GM15510 (cell line): ENCODE measurements around the gene NBPF11.
"Not testable (repeated sequence)": the region's sequence is repeated elsewhere in the genome, so short reads cannot be mapped to it uniquely, and the experiment has no call there.

ENCODE experiments used
- POLR2A ChIP-seq: IDR thresholded peaks from 3 replicates; pipeline ENCODE4 v1.6.1; 2011; ENCODE audit warnings: borderline replicate concordance; ENCODE audit not compliant: insufficient read length; ENCODE audit errors: extremely low read depth

Gene NBPF11, protein sequence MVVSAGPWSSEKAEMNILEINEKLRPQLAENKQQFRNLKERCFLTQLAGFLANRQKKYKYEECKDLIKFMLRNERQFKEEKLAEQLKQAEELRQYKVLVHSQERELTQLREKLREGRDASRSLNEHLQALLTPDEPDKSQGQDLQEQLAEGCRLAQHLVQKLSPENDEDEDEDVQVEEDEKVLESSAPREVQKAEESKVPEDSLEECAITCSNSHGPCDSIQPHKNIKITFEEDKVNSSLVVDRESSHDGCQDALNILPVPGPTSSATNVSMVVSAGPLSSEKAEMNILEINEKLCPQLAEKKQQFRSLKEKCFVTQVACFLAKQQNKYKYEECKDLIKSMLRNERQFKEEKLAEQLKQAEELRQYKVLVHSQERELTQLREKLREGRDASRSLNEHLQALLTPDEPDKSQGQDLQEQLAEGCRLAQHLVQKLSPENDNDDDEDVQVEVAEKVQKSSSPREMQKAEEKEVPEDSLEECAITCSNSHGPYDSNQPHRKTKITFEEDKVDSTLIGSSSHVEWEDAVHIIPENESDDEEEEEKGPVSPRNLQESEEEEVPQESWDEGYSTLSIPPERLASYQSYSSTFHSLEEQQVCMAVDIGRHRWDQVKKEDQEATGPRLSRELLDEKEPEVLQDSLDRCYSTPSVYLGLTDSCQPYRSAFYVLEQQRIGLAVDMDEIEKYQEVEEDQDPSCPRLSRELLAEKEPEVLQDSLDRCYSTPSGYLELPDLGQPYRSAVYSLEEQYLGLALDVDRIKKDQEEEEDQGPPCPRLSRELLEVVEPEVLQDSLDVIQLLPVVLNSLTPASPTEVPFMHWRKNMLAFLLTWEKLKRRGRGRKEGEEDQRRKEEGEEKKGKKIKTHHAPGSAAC

DNA sequence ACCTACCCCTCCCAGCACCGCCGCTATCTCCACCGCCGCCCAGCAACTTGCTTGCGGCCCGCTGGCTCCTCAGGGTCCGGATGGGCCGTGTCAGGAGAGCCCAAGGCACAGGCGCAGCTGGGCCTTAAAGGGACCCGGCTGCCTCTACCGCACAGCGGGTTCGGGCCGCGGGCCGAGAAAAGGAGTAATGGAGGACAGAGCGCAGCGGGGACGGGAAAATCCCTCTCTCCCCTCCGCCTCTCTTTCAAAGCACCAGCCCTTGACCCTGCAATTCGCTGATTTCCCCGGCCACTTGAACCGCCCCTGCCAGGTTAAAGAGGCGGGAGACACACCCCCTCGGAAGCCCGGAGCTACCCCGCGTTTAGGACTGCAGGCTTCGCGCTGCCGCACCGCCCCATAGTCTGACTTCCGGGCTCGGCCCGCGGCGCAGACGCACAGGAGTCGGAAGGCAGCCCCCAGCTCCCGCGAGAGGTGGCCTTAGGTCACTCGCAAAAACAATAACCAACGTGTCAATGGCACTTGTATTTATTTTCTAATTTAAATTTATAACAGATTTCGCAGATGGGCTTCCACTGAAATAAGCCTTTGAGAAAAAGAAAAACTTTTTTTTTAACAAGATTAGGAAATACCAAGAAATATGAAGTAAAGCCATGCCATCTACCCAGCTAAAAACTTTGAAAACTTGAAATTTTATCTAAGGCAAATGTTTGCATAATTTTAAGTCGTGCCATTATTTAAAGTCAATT is at the start of gene NBPF11:
Gene NBPF11, minus strand, starts transcription at position 371 of the 746 bp plus-strand sequence. CDS start 25,278 bp downstream, outside the sequence.
- not testable (repeated sequence) for TF ChIP-seq POLR2A

DNA sequence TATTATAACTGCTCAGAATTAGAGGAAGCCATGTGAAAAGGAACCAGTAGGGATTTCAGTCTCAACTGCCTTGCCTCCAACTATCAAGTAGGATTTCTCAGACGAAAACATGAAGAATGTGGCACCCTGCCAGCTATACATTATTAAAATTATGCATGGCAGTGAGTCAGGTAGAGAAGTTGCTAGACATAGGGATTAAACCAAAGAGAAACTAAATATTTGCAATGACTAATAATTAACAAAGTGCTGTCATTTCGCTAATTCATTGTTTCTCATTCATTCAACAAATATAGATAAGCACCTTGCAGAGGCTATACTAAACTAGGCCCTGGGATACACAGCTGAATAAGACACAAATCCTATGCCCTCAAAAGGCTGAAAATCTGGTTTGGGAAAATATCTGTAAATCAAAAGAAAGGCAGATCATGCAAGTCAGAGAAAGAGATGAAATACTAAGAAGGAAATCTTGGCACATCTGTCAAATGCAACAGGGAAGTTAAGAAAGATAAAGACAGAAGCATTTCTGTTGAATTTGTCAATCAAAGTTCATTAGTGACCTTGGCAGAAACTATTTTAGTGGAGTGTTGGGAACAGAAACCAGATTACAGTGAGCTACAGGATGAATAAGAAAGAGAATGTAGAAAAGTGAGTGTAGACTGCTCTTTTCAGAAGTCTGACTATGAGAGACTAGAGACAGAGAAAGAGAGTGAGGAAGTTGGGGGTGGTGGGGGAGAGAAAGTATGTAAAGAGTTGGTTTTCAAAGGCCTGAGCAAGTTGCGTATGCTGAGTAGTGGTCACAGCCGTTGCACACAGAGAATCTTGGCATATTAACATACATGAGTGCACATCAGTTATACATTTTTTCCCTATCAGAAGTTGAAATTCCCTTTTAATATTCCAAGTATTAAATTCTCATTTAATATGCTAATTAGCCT is 14.7 kb upstream of the NBPF11 start:
- no peak for TF ChIP-seq POLR2A

DNA sequence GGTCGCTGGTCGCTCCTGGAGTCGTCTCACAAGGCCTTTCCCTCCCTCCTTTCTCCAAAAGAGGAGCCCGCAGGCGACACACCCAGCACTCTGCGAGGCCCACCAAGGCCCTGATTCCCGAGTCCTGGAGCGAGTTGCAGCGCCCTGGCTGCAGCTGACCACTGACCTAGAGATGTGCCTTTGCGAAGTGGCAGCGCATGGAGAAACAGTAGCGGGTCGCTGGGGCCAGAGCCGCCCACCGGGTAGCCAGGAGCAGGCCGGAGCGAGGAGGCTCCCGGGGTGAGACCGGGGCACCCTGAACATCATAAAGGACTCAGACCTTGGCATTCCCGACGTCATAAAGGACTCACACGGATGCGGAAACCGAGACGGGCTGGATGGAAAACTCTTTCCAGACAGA is 10.3 kb upstream of the NBPF11 start:
- no peak for TF ChIP-seq POLR2A

DNA sequence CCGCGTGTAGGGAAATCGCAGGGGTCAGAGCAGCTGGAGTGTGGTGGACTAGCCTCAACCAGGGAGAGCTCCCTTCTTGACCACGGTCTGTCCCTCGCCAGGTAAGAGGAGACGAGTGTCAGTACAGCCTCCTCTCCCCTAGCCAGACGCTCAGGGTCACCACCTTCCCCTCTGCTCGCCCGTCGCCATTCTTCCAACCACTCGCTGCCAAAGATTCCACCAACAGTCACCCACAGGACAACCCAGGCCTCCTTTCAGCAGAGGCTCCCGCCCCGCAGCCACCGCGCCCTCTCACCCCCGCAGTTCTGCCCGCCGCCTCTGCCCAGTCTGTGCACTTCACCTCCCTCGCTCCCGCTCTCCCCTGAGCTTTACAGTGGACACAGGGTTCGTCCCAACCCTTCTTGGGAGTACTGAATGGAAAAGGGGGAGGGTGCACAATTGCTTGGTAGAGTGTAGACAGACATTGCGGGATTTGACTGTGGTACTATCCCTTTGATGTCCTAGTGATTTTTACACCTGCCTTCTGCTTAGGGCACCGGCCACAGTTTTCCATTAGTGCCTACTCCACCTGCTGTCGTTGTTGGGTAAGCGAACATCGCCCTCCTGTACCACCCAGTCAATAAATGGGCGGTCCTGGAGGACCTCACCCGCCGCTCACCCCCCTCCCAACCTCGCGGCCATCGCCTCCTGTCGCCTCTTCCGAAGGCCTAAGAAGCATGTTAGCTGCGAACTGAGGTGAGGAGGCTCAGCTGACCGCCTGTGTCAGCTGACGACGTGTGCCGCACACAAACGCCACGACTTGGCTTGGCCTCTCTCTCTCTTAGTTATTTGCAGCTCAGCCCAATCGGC is 9.2 kb upstream of the NBPF11 start:
- no peak for TF ChIP-seq POLR2A

DNA sequence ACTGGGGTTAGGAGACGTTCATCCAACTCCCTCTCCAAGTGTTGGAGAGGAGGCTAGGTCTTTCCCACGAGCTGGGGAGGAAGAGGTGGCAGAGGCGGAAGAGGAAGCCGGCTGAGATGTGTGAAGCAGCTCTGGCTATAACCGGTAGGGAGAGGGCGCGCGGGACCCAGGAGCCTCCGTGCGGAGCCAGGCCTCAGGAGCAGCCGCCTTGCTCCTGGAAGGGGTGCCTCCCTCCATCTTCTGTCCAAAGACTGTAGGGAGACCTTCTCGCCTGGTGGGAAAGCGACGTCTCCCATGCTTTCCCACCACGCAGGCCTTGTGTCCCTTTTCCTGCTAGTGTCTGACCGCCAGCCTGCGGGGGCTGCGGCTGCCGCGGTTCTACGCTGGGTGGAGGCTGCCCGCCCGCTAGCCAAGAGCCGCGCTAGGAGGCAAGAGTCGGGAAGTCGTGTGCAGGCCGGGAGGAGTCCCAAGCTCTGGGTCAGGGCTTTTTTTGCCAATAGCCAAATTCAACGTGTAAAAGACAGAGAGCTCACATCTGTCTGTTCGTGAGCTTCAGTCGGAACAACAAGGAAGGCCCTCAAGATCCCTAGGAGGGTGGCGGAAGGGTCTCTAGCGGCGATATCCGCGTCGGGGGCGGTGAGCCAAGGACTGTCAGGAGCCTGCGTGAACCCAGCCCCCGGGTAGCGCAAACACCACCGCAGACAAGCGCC is 8.4 kb upstream of the NBPF11 start:
- TF ChIP-seq POLR2A: no peak

DNA sequence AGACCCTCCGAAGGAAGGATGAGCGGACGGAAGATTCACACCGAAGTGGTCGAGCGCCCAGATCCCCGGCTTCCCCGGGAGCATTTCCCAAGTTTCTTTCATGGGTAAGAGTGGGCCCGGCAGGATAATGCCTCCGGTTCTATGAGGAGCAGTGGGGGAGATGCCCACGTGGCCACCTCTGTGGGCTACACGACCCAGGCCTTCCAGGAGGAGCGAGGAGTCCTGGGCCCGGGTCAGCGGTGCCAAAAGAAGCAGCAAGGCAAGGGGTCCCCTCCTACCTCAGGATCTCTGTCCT is 7.9 kb upstream of the NBPF11 start:
- no peak for TF ChIP-seq POLR2A

GRCh38 chr1:148158341-148159003 is 6.4 kb upstream of the NBPF11 start:
- TF ChIP-seq POLR2A: no peak
